GM12801 (cell line): ENCODE measurements around the gene OR51E2.

Experiments
- TF ChIP-seq, protein P1 (sequence below): IDR thresholded peaks from one replicate; pipeline ENCODE4 v1.5.1; 2011; ENCODE audit warnings: control low read depth; ENCODE audit not compliant: insufficient read length; ENCODE audit errors: extremely low read depth

OR51E2 gene

GRCh38 chr11:4642043-4642442 lies 55.6 kb downstream of the OR51E2 start:
- TF ChIP-seq, protein P1, sequence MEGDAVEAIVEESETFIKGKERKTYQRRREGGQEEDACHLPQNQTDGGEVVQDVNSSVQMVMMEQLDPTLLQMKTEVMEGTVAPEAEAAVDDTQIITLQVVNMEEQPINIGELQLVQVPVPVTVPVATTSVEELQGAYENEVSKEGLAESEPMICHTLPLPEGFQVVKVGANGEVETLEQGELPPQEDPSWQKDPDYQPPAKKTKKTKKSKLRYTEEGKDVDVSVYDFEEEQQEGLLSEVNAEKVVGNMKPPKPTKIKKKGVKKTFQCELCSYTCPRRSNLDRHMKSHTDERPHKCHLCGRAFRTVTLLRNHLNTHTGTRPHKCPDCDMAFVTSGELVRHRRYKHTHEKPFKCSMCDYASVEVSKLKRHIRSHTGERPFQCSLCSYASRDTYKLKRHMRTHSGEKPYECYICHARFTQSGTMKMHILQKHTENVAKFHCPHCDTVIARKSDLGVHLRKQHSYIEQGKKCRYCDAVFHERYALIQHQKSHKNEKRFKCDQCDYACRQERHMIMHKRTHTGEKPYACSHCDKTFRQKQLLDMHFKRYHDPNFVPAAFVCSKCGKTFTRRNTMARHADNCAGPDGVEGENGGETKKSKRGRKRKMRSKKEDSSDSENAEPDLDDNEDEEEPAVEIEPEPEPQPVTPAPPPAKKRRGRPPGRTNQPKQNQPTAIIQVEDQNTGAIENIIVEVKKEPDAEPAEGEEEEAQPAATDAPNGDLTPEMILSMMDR = no peak

GRCh38 chr11:4641501-4641900 lies 56.2 kb downstream of the OR51E2 start:
- TF ChIP-seq, protein P1 = no peak

GRCh38 chr11:4639931-4640330 lies 57.7 kb downstream of the OR51E2 start:
- TF ChIP-seq, protein P1 = no peak

DNA sequence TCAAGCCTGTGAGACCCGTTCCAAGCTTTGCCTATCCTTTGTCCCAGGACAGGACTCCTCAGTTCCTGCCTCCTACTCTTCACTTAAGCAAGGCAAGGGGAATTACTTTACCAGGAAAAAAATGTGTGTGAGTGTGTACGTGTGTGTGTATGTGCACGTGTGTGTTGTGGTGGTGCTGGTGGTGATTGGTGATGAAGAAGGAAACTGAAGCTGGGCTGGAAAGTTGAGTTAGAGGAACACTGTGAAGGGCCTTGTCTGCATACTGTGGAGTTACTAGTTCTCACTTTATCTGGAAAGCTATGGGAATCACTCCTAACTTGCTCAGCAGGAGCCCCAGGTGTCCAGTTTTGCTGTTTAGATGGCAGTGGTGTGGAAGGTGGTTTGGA lies 60.0 kb downstream of the OR51E2 start:
- TF ChIP-seq, protein P1 = no peak

DNA sequence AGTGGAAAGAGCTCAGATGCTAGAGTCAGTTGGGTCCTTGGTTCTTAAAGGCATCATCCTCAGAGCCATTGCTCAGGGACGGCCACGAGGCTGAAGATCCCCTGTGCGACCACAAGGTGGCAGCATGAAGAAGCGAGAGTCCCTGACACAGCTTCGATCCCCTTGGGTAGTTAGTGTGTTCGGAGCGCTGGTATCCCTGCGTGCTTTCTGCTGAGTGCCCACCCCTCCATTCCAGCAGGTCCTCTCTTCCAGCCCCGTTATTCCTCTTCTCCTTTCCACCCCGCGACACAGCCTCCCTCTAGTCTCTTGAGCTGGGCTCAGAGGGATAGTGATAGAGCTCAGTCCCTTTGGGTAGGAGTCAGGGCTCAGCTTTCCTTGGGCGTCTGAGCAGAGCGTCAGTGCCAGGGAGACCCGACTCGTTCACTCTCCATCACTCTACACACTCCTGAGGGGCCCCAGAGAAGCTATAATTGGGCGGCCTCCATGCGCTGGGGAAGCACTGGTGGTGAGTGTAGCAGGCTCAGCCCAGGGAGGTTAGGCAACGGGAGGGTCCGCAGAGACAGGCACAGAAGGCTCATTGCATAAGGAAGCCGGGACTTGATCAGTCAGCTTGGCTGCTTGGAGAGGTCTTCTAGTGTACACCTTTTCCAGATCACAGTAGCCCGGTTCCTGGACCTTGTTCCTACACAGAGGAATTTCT lies 60.5 kb downstream of the OR51E2 start, which contains the start of gene OR51D1:
TSS of gene OR51D1 (plus strand) at position 516 of the 700 bp plus-strand sequence. CDS start 2,314 bp downstream, outside the sequence.
- TF ChIP-seq, protein P1 = peak; percentile 53

- TF ChIP-seq, protein P1 = no peak
Measured at GRCh38 chr11:4636136-4636535, 61.5 kb downstream of the OR51E2 start.
